ENCODE measurements around the gene TOPORS.

- TF ChIP-seq YY1 (IDR thresholded peaks at IDR 0.05; ENCODE audit: insufficient read depth, insufficient read length): no peak
- TF ChIP-seq ZNF274 (IDR thresholded peaks at IDR 0.05; ENCODE audit: low read depth, low read length): no peak
- no peak for TF ChIP-seq SUZ12 (IDR thresholded peaks at IDR 0.05; ENCODE audit: extremely low read depth, insufficient read depth, insufficient read length)
Observed at GRCh38 chr9:32545884-32546283, 6.5 kb downstream of the TOPORS start.

All from NT2/D1 (cell line).